ENCODE measurements around the gene MAD1L1.

DNA sequence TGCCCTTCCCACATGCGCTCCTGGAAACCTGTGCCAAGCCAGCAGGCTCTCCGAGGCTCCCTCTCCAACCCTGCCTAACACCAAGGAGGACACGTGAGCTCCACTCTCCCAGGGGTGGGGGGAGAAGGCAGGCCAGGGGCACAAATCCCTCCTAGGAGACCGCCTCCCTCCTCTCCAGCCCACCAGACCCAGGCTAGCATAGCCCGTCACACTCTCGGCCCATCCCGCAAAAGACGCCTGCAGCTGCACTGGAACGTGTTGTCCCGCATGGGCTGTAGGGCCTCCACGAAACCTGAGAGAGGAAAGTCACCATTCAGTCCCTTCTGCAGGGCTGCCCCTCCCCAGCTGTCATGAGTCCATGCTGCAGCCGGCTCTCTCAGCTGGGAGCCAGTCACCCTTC is 126.3 kb downstream of the MAD1L1 start:
- TF ChIP-seq POLR2AphosphoS5 (IDR thresholded peaks at IDR 0.05) = no peak
- TF ChIP-seq, protein P1, sequence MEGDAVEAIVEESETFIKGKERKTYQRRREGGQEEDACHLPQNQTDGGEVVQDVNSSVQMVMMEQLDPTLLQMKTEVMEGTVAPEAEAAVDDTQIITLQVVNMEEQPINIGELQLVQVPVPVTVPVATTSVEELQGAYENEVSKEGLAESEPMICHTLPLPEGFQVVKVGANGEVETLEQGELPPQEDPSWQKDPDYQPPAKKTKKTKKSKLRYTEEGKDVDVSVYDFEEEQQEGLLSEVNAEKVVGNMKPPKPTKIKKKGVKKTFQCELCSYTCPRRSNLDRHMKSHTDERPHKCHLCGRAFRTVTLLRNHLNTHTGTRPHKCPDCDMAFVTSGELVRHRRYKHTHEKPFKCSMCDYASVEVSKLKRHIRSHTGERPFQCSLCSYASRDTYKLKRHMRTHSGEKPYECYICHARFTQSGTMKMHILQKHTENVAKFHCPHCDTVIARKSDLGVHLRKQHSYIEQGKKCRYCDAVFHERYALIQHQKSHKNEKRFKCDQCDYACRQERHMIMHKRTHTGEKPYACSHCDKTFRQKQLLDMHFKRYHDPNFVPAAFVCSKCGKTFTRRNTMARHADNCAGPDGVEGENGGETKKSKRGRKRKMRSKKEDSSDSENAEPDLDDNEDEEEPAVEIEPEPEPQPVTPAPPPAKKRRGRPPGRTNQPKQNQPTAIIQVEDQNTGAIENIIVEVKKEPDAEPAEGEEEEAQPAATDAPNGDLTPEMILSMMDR (IDR thresholded peaks at IDR 0.05 in 8 of 11, conservative IDR thresholded peaks at IDR 0.05 in 3 of 11) = no peak
